Ishikawa (cell line): ENCODE measurements around the gene ADCYAP1.

Experiments
- CEBPB ChIP-seq: IDR thresholded peaks from 2 replicates; pipeline ENCODE4 v1.6.1; 2012
- CREB1 ChIP-seq: IDR thresholded peaks from 2 replicates; pipeline ENCODE4 v1.6.1; 2012; ENCODE audit warnings: low read depth
- EGR1 ChIP-seq: IDR thresholded peaks from 2 replicates; pipeline ENCODE4 v1.6.1; 2012
- EP300 ChIP-seq: IDR thresholded peaks from 2 replicates; pipeline ENCODE4 v1.6.1; 2012; ENCODE audit warnings: borderline replicate concordance
- FOXM1 ChIP-seq: IDR thresholded peaks from 2 replicates; pipeline ENCODE4 v1.6.1; 2012; ENCODE audit warnings: low read depth, borderline replicate concordance
- MAX ChIP-seq: IDR thresholded peaks from 2 replicates; pipeline ENCODE4 v1.6.1; 2012
- NFIC ChIP-seq: IDR thresholded peaks from 2 replicates; pipeline ENCODE4 v1.6.1; 2012
- RAD21 ChIP-seq: IDR thresholded peaks from 2 replicates; pipeline ENCODE4 v1.6.1; 2012; ENCODE audit warnings: low read depth
- REST ChIP-seq: IDR thresholded peaks from 2 replicates; pipeline ENCODE4 v1.6.1; 2012; ENCODE audit warnings: low read depth, mild to moderate bottlenecking
- TAF1 ChIP-seq: IDR thresholded peaks from 2 replicates; pipeline ENCODE4 v1.6.1; 2012; ENCODE audit warnings: low read depth, mild to moderate bottlenecking
- TCF12 ChIP-seq: IDR thresholded peaks from 2 replicates; pipeline ENCODE4 v1.6.1; 2012; ENCODE audit warnings: low read depth
- TEAD4 ChIP-seq: IDR thresholded peaks from 2 replicates; pipeline ENCODE4 v1.6.1; 2012
- USF1 ChIP-seq: IDR thresholded peaks from 2 replicates; pipeline ENCODE4 v1.6.1; 2012
- YY1 ChIP-seq: IDR thresholded peaks from 2 replicates; pipeline ENCODE4 v1.6.1; 2012; ENCODE audit warnings: low read depth
- ZBTB7A ChIP-seq: IDR thresholded peaks from 2 replicates; pipeline ENCODE4 v1.6.1; 2012; ENCODE audit warnings: low read depth

The ADCYAP1 gene

GRCh38 chr18:910247-910646 lies 5.6 kb downstream of the ADCYAP1 start:
- no peak for TF ChIP-seq CREB1
- TF ChIP-seq MAX: no peak
- TF ChIP-seq EGR1: no peak
- no peak for TF ChIP-seq NFIC
- TF ChIP-seq REST: no peak
- no peak for TF ChIP-seq FOXM1
- TF ChIP-seq TEAD4: no peak
- TF ChIP-seq CEBPB: no peak
- TF ChIP-seq YY1: no peak
- no peak for TF ChIP-seq USF1
- no peak for TF ChIP-seq ZBTB7A
- no peak for TF ChIP-seq EP300
- no peak for TF ChIP-seq TCF12
- TF ChIP-seq TAF1: no peak
- TF ChIP-seq RAD21: no peak

DNA sequence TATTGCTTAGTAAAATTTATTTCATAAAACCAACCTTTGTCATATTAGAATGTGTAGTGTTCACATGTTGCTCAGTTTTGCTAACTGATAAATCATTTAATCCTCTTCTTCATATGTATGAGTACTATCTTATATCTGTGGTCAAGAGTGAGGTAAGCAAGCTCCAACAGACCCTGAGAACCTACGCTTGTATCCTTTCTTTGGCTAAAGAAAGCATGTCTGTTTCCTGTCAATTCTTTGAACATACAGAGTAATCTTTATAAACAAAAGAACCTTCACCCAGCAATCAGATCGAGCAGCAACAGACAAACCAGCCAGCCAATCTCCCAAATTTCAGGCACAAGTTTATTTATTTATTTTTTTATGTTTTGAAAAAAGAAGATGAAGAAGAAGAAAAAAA lies 6.4 kb downstream of the ADCYAP1 start:
- TF ChIP-seq CEBPB: no peak
- TF ChIP-seq EGR1: no peak
- no peak for TF ChIP-seq REST
- no peak for TF ChIP-seq ZBTB7A
- no peak for TF ChIP-seq TAF1
- no peak for TF ChIP-seq MAX
- TF ChIP-seq TEAD4: no peak
- no peak for TF ChIP-seq NFIC
- no peak for TF ChIP-seq USF1
- TF ChIP-seq TCF12: no peak
- no peak for TF ChIP-seq FOXM1
- TF ChIP-seq YY1: no peak
- no peak for TF ChIP-seq RAD21
- no peak for TF ChIP-seq CREB1
- no peak for TF ChIP-seq EP300

GRCh38 chr18:911486-911885 lies 6.8 kb downstream of the ADCYAP1 start:
- no peak for TF ChIP-seq EGR1
- no peak for TF ChIP-seq USF1
- TF ChIP-seq ZBTB7A: no peak

GRCh38 chr18:916562-916961 lies 11.9 kb downstream of the ADCYAP1 start:
- no peak for TF ChIP-seq TEAD4
- no peak for TF ChIP-seq REST
- no peak for TF ChIP-seq MAX
- TF ChIP-seq FOXM1: no peak
- TF ChIP-seq YY1: no peak
- no peak for TF ChIP-seq EP300
- no peak for TF ChIP-seq NFIC
- no peak for TF ChIP-seq ZBTB7A
- TF ChIP-seq TAF1: no peak
- TF ChIP-seq TCF12: no peak
- TF ChIP-seq CREB1: no peak
